NCI-H69 (cell line): Measurements from ENCODE around the gene KDSR.

ENCODE experiments used
- DNase-seq: peaks from one replicate; lab custom pipeline; 2025; lab: John Stamatoyannopoulos, UW

Gene KDSR

DNA sequence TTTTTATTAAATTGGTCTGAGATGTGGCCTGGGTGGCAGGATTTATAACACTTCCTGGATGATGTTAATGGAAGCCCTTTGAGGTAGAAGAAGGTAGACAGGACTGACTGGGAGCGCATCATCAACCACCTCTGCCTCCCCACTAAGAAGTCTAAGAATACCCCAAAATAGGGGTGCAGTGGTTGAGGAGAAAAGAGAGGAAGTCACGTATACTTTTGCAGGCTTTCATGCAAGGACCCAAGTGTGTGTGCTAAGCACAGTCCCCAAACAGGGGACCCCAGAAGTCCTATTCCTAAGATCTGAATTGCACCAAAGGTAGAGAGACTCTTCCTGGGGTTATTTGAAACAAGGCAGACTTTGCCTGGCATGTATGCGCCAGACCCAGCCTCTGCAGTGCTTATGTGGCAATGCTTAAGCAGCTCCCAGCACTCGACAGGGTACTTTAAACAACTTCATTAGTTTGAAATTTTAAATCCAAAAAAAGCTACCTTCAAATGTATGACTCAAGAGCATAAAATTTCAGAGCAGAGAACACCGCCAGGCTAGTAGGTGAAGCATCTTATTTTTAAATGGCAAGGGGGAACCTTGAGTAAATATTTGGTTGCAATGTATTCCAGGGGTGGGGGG lies 82.7 kb downstream of the KDSR start:
- no peak for DNase-seq

DNA sequence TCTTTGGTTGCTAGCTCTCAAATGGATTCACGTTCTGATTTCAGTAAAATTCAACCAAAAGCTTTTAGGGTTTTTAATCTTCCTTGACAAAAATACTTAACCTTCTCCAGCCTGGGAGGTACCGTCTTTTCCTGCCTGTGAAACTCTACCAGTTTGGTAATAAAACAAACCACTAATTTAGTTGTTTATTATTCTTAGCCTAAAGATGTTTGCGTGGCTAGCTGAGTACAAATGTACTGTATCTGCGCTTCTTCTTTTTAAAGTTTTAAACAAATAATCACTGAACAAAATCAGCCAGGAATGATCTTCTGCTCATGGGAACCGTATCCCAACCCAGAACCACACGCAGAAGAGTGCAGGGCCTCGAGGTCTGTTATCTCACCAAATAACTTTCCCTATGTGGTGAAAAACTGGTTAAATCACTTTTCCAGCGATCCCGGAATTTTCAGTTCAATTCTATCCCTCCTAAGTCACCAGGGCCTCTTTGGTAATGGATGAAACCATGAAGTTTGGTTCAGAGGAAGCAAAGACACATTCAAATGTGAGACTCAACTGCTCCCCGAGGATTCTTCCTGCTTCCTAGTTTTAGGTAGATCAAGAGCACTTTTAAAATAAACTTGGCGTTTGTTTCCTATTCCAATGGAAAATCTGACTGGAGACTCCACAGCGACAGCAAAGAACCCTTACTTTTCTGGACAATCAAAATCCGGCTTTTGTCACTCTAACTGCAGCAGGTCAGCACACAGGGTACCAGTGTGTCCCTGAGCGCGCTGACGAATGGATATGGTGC lies 83.5 kb downstream of the KDSR start:
- no peak for DNase-seq

DNA sequence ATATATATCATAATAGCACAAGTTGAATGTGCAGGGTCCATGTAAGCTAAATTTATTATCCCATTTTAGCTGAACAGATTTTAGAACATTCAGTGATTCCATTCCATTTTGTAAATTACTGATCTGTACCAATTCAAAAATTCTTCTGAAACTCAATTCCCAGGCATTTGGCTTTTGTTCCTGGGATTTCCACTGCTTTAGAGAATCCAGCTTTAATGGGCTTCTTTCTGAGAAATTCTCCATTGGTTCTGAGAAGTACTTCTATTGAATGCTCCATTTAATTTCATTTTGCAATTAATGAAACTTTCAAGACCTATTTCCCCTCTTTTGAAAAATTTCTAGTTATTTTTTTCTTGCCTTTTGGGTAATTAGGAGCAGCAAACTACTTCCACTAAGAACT lies 84.2 kb downstream of the KDSR start:
- no peak for DNase-seq
